Tibial nerve (tissue), 4 donors: Measurements from ENCODE around the gene POU4F3.

Source experiments
- CTCF ChIP-seq, 5 experiments: fragments of 200-600 bp in 3 of 5; fragments of 450-650 bp in 2 of 5; sonication (generic) in 3 of 5; IDR thresholded peaks; one replicate each; pipeline ENCODE4 v1.5.1; 2016 to 2019; ENCODE audit warnings: antibody characterized with exemption in 5 of 5, mild to moderate bottlenecking in 3 of 5, moderate library complexity in 2 of 5
- EP300 ChIP-seq, 2 donors: sonication (generic); formaldehyde crosslinking; IDR thresholded peaks; one replicate each; pipeline ENCODE4 v1.6.1; 2017; ENCODE audit warnings: antibody characterized with exemption in 2 of 2, mild to moderate bottlenecking in 1 of 2
- POLR2A ChIP-seq, 2 donors: fragments of 450-650 bp; IDR thresholded peaks; one replicate each; pipeline ENCODE4 v1.6.1; 2017; ENCODE audit warnings: antibody characterized with exemption in 2 of 2, mild to moderate bottlenecking in 2 of 2, moderate library complexity in 2 of 2

GRCh38 chr5:146380714-146381113, 42.1 kb downstream of the POU4F3 start:
- TF ChIP-seq CTCF (IDR thresholded peaks at IDR 0.05): no peak
- no peak for TF ChIP-seq POLR2A (IDR thresholded peaks at IDR 0.05)
- TF ChIP-seq EP300 (IDR thresholded peaks at IDR 0.05): no peak
